HG03139 (cell line): ENCODE measurements around the gene IQCH.

ENCODE experiments used
- ATAC-seq: cut with Tn5 transposase; IDR thresholded peaks from one replicate; pipeline ENCODE4 v1.9.1; 2021; ENCODE audit not compliant: unreplicated experiment

Gene IQCH

DNA sequence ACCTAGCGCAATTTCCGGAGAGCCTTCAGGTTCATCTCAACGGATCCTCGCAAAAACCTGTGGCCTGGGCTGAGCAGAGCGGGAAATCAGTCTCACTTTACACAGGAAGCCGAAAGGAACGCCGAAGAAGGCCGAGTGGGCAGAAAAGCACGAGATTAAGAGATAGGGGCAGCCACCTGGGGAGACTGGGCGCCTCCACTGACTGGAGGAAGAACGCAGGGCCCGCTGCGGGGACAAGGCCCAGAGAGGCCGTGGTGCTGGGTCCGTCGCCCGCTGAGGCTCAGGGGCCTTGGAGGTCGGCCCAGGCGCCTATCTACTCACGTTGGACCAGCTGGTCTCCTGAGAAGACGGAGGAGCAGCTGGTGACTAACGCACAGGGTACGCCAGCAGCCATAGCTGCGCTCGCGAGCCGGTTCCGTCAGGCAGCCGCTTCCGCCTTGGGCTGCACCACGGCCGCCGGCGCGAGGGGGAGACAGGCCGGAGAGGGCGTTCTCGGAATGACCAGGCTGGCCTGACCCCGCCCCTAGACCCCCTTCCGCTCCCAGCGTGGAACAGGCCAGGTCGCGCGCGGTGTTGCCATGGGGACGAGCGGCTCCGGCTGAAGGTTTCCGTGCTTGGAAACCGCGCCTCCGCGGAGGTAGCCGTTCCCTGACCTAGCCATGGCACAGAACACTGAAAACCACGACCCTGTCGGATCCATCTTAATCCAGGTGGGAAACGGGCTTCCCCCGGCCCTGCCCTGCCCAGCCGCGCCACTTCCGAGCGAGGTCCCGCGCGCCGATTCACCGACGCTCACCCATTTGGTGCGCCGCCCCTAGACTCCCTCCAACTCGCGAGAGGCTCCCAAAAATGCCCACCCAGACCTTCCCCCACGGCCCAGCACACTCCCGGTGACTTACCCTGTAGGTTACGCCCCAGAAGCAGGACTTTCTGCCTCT lies at the start of gene IQCH, which contains the start of gene AAGAB:
Gene IQCH, plus strand, starts transcription at position 549 of the 938 bp plus-strand sequence. Its CDS starts 111 bp downstream, at position 660.
Gene AAGAB, minus strand, starts transcription at position 424 of the 938 bp plus-strand sequence. Its CDS starts 30 bp downstream, at position 394.
- peak; percentile 94 for ATAC-seq

DNA sequence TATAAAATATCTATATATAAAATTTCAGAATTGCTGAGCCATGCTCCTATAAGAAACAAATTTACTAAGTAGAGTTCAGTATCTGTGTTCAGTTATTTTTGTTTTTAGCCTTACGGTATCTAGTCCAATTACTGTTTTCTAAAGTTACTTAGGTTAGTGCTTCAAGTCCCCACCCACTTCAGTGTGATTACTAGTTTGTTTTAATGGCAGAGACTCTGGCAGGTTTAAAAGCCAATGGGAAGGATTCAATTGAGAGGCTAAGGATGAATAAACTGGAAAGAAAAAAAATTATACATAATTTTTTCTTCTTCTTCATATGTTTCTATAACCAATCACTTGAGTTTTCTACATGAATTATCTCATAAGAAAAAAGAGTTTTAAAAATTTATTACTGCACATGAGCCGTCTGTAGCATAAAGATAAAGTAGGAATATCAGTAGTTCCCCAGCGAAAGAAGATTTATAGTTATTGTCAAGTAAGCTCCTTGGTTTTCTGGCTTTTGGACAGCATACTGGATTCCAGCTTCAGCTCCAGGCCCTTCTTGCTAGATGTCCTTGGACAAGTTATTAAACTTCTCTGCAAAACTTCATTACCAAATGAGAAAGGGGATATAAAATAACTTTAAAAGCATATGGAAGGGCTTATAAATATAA lies 46.9 kb upstream of the IQCH start:
- ATAC-seq, result no peak

DNA sequence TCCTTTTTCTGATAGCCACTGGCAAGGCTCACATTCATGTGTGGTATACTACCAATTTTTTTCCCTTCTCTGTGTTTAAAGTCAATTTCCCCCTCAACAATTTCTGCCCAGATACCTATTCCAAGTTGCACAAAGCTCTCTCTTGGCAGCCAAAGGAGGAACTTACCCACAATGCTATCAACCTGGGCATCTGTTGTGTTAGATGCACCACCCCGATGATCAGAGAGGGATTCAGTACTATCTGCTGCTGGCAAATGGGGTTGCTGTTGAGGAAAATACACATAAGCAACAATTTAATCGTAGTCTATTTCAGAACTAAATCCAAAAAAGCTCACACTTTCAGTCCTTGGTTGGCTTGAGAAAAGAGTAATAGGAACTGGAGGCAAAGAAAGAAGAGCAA lies 46.2 kb upstream of the IQCH start:
- ATAC-seq, result no peak

- no peak for ATAC-seq
These were observed 43.9 kb upstream of the IQCH start for GRCh38 chr15:67210555-67211168.

- ATAC-seq, result no peak
These were observed 41.8 kb upstream of the IQCH start for GRCh38 chr15:67212684-67213367.

DNA sequence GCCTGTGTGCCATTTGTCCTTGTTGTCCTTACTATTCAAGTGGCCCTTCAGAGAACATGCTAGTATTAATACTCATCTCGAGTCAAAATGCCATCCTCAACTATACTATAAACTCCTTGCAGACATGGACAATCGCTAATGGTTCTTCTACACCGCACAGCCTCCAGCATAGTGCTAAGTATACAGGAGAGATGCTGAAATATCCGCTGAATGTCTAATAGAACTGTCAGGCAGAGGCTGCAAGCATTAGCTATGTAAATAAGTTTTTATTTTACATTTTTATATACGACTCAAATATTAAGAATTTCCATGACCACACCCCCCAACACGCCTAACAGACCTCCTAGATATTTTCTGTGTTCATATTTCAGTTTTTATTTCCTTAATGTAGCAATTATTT lies 39.5 kb upstream of the IQCH start:
- ATAC-seq, result no peak

DNA sequence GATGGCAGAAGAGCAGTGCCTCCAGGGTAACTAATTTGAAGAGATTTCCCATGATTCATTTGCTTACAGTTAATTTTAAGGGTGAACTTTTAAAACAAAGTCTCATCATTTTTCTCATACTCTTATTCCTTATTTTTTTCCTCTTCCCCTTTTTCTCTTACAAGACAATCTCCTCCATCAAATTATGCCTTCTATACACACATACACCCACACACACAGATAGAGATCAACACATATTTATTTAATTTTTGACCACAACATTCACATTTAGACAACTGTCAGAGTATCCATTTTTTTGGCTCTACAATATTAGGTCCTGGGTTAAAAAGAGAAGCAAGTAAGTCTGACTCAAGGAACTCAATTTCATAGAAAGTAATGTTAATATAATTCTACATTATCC lies 37.7 kb upstream of the IQCH start:
- no peak for ATAC-seq

DNA sequence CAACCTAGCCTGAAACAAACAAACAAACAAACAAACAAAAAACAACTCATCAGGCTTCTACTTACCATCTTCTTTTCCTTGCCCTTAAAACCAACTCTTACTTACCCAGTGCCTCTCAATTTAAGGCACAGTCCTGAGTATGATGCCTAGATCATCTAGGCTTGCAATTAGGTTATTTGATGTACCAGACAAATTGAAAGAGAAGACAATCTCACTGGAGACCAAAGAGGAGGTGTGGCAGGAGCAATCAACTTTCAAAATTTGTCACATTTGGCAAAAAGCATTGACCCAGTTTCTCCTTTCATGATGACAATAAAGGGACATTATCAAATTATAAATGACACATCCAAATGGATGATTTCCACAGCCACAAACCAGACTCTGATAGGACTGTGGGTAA lies 36.2 kb upstream of the IQCH start:
- no peak for ATAC-seq

GRCh38 chr15:67219288-67219687 lies 35.3 kb upstream of the IQCH start:
- no peak for ATAC-seq

DNA sequence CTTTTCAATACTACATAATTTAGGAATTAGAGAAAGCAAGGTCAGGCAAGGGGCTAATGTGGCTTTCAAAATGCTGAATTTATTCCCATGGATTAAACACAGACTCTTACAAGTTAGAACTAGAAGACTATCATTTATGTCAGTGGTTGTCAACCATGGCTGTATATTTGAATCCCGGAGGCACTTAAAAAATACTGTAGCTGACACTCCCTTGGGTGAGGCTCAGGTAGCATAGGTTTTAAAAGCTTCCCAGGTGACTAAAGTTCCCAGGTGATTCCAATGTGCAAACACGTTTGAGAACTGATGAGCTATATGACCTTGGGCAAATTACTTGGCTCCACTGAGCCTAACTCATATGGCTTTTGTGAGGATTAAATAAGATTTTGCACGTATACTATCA lies 29.7 kb upstream of the IQCH start:
- no peak for ATAC-seq

GRCh38 chr15:67225336-67225735 lies 29.2 kb upstream of the IQCH start:
- no peak for ATAC-seq

DNA sequence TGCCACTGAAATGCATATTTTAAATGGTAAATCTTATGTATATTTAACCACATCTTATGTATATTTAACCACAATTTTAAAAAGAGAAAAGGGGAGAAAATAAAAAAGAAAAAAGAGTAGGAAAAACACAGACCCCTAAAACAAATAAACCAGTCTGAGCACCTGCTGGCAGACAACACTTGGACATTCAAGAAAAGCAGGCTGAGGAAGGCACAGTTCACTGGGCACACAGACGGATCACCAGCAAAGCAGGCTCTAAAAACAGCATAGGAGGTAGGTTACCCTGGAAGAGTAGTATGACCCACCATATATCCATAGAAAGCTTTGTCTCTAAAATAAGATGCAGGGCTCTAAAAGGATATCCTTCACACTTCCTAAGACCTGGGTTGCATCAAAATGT lies 27.2 kb upstream of the IQCH start:
- no peak for ATAC-seq

- ATAC-seq, result no peak
These were observed 26.7 kb upstream of the IQCH start for GRCh38 chr15:67227846-67228245.

DNA sequence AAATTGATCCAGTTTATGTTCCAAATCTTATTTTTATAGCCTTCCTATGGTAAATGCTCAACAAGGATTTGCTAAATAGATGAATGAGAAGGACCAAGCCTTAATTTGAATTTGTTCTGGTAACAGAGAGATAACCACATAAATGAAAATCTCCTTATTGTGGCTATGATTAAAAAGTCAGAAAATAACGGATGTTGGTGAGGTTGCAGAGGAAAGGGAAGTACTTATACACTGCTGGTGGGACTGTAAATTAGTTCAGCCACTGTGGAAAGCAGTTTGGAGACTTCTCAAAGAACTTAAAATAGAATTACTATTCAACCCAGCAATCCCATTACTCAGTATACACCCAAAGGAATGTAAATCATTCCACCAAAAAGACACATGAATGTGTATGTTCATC lies 26.3 kb upstream of the IQCH start:
- no peak for ATAC-seq

- ATAC-seq, result no peak
These were observed 24.1 kb upstream of the IQCH start for GRCh38 chr15:67230504-67230903.

DNA sequence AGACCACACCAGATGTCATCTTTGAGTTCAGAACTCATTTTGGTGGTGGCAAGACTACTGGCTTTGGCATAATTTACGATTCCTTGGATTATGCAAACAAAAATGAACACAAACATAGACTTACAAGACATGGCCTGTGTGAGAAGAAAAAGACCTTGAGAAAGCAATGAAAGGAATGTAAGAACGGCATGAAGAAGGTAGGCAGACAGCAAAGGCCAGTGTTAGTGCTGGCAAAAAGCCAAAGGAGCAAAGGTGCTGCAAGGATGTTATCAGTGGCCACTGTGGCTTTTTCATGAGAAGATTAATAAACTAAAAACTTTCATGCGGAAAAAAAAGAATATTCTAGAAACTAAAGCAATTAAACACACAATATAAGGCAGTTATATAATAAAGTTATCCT lies 22.0 kb upstream of the IQCH start:
- no peak for ATAC-seq

GRCh38 chr15:67240235-67241131 lies 14.1 kb upstream of the IQCH start:
- ATAC-seq, result no peak

- ATAC-seq, result peak; percentile 82
These were observed 13.3 kb upstream of the IQCH start for GRCh38 chr15:67241132-67241855.

DNA sequence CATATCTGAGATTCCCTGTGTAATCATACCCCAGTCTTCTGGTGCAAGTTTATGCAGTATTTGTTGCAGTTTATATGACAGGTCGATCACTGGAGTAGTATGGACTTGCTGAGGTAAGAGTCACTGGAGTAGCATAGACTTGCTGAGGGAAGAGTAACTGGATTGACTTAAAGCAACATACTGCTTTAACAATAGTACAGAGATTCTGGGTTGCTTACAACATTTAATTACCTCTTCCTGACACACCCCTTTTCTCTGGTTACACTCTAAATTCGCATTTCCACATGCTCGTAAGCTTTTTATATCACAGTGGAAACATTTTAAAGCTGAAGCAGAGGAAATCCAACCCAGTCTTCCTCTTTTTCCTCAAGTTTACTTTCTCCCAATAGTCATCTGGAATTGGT lies 11.9 kb upstream of the IQCH start:
- no peak for ATAC-seq
